ENCODE measurements around the gene GAS1.

GAS1 gene

GRCh38 chr9:86947146-86948073, at the start of gene GAS1:
Gene GAS1 (minus strand): TSS chr9:86947506. CDS start chr9:86946779, 727 bp downstream.
- peak; percentile 51 to 85 for DNase-seq

GRCh38 chr9:86994231-86994630, 46.9 kb upstream of the GAS1 start:
- no peak for DNase-seq

- DNase-seq, result no peak
These were observed 46.5 kb upstream of the GAS1 start for GRCh38 chr9:86993830-86994229.

GRCh38 chr9:86991077-86991476, 43.8 kb upstream of the GAS1 start:
- DNase-seq, result no peak

GRCh38 chr9:86990290-86990689, 43.0 kb upstream of the GAS1 start:
- no peak for DNase-seq

GRCh38 chr9:86987900-86988299, 40.6 kb upstream of the GAS1 start:
- no peak for DNase-seq

- no peak for DNase-seq
These were observed 37.9 kb upstream of the GAS1 start for GRCh38 chr9:86985132-86985647.

GRCh38 chr9:86983620-86984259, 36.4 kb upstream of the GAS1 start:
- DNase-seq, result no peak

- DNase-seq, result no peak
These were observed 35.9 kb upstream of the GAS1 start for GRCh38 chr9:86983249-86983619.

- no peak for DNase-seq
These were observed 33.5 kb upstream of the GAS1 start for GRCh38 chr9:86980802-86981201.

- no peak for DNase-seq
These were observed 32.4 kb upstream of the GAS1 start for GRCh38 chr9:86979657-86980056.

- no peak for DNase-seq
These were observed 31.7 kb upstream of the GAS1 start for GRCh38 chr9:86978922-86979474.

GRCh38 chr9:86978413-86978812, 31.1 kb upstream of the GAS1 start:
- DNase-seq, result no peak

GRCh38 chr9:86977205-86977835, 30.0 kb upstream of the GAS1 start:
- no peak for DNase-seq

- no peak for DNase-seq
These were observed 28.3 kb upstream of the GAS1 start for GRCh38 chr9:86975606-86976005.

- no peak for DNase-seq
These were observed 27.7 kb upstream of the GAS1 start for GRCh38 chr9:86975036-86975435.

- DNase-seq, result no peak
These were observed 27.1 kb upstream of the GAS1 start for GRCh38 chr9:86974421-86974820.

GRCh38 chr9:86971742-86972141, 24.4 kb upstream of the GAS1 start:
- DNase-seq, result no peak

- DNase-seq, result no peak
These were observed 21.1 kb upstream of the GAS1 start for GRCh38 chr9:86968258-86968920.

- DNase-seq, result no peak
These were observed 19.7 kb upstream of the GAS1 start for GRCh38 chr9:86966852-86967511.

- DNase-seq, result no peak
These were observed 18.5 kb upstream of the GAS1 start for GRCh38 chr9:86965636-86966395.

All from NCI-H526 (cell line).